IPS-15b (cell line): ENCODE measurements around the gene CDHR3.

Experiments used
- H3K27me3 ChIP-seq: one replicate; pipeline ENCODE4 v1.6.1; 2013; ENCODE audit warnings: low read length; ENCODE audit not compliant: control insufficient read depth, insufficient read depth
- H3K36me3 ChIP-seq: one replicate; pipeline ENCODE4 v1.6.1; 2013; ENCODE audit warnings: low read length; ENCODE audit not compliant: control insufficient read depth, insufficient read depth
- H3K4me1 ChIP-seq: one replicate; pipeline ENCODE4 v1.6.1; 2013; ENCODE audit warnings: mild to moderate bottlenecking, low read length; ENCODE audit not compliant: control insufficient read depth, insufficient read depth
- H3K4me3 ChIP-seq: one replicate; pipeline ENCODE4 v1.5.1; 2013; ENCODE audit warnings: low read depth, low read length
- H3K9ac ChIP-seq: one replicate; pipeline ENCODE4 v1.6.1; 2013; ENCODE audit warnings: low read depth, mild to moderate bottlenecking, low read length
- H3K9me3 ChIP-seq: one replicate; pipeline ENCODE4 v1.6.1; 2013; ENCODE audit warnings: mild to moderate bottlenecking, low read length; ENCODE audit not compliant: control insufficient read depth, insufficient read depth

The CDHR3 gene

DNA sequence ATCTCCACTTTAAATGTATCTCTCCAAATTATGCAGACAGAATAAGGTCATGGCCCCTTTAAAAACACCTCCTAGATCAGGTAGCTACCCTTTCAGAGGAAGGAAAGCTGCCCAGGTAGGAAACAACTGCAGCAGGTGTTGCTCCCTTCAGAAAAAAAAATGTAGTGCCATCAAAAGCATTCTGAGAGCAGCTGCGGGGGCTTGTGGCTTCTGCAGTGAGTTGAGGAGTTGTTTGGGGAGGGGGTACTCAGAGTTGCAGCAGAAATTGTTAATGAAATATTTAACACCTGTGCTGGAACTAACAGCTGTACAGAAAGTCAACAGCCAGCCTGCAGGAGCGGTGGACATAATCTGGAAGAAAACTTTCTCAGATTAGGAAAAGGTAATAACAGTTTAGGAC, 24.0 kb downstream of the CDHR3 start:
- Histone ChIP-seq H3K27me3 (no peaks in the 10 kb centered on the region), H3K9me3 (no peaks in the 10 kb centered on the region), H3K9ac (no peak overlapping the region), H3K4me3 (no peak overlapping the region), H3K4me1 (peaks cover 33% of the 10 kb centered on the region), H3K36me3 (no peaks in the 10 kb centered on the region)

DNA sequence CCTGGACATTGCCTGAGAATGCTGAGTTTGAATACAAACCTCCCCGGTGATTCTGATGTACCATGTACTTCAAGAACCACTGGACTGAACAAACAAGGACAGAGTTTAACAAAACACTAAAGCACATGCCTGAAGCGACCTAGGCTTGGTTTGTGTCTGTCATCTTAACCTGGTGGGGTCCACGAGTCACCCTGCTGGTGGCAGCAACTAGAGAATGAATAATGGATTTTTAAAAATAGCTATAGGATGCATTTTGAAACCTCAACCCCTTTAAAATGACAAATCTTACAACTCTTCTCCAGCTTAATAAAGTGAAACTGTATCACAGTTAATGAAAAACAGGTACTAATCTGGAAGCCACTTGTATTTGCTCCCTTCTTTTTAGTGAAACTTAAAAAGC, 25.2 kb downstream of the CDHR3 start:
- peaks cover 32% of the 10 kb centered on the region for H3K4me1 ChIP-seq

DNA sequence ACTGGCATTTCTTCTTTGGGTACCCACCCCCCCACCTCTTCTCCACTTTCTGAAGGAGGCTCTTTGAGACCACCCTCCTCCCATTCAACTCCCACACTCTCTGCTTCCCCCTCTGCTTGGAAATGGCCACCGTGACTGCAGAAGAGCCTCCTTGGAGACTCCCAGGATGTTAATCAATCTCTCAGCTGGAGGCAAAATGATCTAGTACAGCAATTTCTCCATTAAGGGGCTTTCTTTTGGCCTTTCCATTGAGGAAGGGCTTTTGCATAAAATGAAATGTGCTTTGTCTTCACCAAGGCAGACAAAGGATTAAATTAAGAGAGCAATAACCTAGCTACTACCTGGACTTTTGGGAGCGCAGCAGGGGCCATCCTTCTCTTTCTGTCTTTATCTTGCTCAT, 26.1 kb downstream of the CDHR3 start:
- Histone ChIP-seq H3K4me1 (peaks cover 32% of the 10 kb centered on the region), H3K4me3 (no peak overlapping the region), H3K9ac (no peak overlapping the region), H3K9me3 (no peaks in the 10 kb centered on the region), H3K36me3 (no peaks in the 10 kb centered on the region), H3K27me3 (no peaks in the 10 kb centered on the region)

More for the DNA sequence above, 25.2 kb downstream of the CDHR3 start:
- H3K36me3 ChIP-seq, result no peaks in the 10 kb centered on the region
- H3K9me3 ChIP-seq, result no peaks in the 10 kb centered on the region
- H3K9ac ChIP-seq, result no peak overlapping the region
- no peak overlapping the region for H3K4me3 ChIP-seq
- H3K27me3 ChIP-seq, result no peaks in the 10 kb centered on the region

DNA sequence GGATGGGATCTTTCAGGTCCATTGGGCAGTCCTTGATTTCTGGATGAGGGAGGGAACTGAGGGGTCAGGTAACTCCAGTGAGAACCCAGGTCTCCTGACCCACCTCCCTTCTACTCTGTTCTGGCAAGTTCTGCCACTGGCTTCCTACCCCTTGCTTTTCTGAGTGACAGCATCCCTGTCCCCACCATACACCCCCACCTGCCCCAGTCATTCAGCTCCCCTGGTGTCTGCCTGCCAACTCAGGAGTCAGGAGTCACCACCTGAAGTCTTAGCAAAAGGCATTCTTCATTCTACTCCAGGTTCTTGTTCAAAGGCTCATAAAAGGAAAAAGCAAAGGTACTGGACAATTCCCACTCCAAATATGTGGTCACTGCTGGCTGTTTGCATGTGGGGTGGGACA, 26.6 kb downstream of the CDHR3 start:
- Histone ChIP-seq H3K9me3 (no peaks in the 10 kb centered on the region), H3K9ac (no peak overlapping the region), H3K4me1 (peaks cover 32% of the 10 kb centered on the region), H3K36me3 (no peaks in the 10 kb centered on the region), H3K4me3 (no peak overlapping the region), H3K27me3 (no peaks in the 10 kb centered on the region)

DNA sequence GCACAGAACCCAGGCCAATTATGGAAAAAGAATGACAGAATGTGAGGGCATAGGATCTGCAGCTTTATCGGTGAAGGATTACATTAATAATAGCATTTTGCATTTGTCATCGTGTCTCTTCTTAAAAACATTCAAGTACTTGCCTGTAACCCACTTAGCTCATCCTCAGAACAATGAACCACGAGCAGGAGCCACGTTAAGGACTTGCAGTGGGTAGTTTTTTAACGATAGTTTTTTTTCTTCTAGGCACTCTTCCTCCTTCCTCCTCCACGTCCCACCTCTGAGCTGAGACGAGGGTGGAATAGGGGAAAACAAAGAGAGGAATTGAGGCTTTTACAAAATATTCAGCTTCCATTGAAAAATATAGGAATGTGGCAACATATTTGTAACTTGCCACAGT, 27.1 kb downstream of the CDHR3 start:
- no peak overlapping the region for H3K4me3 ChIP-seq
- H3K36me3 ChIP-seq, result no peaks in the 10 kb centered on the region
- H3K9ac ChIP-seq, result no peak overlapping the region
- peaks cover 30% of the 10 kb centered on the region for H3K4me1 ChIP-seq
- no peaks in the 10 kb centered on the region for H3K27me3 ChIP-seq
- no peaks in the 10 kb centered on the region for H3K9me3 ChIP-seq

DNA sequence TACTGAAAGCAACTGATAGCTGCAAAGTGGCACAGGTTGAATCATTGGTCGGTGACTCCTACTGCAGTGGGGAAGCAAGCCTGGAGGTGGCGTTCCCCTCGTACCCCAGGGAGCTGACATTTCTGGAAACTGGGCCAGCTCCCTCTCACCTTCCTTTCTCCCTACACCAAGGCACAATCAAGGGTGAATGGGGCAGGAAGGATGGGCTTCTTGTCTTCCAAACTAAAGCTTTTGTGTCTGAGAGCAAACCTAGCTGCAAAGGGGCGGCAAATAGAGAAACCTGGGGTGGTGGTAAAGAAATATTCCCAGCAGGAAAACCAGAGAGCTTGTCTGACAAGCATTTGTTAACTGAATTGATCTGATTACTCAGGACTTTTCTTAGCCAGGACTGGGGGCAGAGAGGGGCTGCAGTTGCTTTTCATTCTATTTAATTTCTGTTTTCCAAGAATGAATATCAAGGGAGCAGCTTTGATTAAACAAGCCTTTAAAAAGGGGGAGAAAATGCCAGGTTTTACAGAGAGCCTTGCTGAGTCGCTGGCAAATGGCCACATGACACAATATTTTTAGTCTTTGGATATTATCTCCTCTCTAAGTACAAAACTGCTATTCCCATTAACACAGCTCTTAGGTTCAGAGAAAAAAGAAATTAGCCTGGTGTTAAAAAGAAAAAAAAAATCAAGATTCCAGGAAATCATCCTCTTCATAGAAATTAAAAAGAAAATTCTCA, 27.8 kb downstream of the CDHR3 start:
- no peaks in the 10 kb centered on the region for H3K36me3 ChIP-seq
- H3K4me3 ChIP-seq, result no peak overlapping the region

DNA sequence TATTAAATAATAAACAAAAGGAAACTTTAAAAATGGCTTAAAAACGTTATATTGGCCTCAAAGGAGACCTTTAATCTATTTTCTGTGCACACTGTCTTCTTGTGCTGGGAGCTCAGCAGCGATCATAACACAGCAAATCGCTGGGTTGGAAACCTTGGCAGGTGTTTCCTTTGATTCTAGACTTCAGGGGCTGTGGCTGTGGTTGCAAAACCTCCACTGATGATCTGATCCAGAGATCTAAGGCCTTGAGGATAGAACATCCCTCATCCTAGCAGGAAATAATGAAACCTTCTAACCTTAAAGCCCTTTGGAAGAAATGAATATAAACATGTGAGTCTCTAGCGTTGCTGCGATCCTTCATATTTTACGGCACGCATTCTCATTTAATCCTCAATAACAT, 29.8 kb downstream of the CDHR3 start:
- no peak overlapping the region for H3K9ac ChIP-seq
- no peaks in the 10 kb centered on the region for H3K36me3 ChIP-seq
- no peaks in the 10 kb centered on the region for H3K27me3 ChIP-seq
- H3K4me3 ChIP-seq, result no peak overlapping the region
- peaks cover 21% of the 10 kb centered on the region for H3K4me1 ChIP-seq
- no peaks in the 10 kb centered on the region for H3K9me3 ChIP-seq

More for the DNA sequence above, 27.8 kb downstream of the CDHR3 start:
- Histone ChIP-seq H3K27me3 (no peaks in the 10 kb centered on the region), H3K9me3 (no peaks in the 10 kb centered on the region), H3K9ac (no peak overlapping the region), H3K4me1 (peaks cover 23% of the 10 kb centered on the region)

DNA sequence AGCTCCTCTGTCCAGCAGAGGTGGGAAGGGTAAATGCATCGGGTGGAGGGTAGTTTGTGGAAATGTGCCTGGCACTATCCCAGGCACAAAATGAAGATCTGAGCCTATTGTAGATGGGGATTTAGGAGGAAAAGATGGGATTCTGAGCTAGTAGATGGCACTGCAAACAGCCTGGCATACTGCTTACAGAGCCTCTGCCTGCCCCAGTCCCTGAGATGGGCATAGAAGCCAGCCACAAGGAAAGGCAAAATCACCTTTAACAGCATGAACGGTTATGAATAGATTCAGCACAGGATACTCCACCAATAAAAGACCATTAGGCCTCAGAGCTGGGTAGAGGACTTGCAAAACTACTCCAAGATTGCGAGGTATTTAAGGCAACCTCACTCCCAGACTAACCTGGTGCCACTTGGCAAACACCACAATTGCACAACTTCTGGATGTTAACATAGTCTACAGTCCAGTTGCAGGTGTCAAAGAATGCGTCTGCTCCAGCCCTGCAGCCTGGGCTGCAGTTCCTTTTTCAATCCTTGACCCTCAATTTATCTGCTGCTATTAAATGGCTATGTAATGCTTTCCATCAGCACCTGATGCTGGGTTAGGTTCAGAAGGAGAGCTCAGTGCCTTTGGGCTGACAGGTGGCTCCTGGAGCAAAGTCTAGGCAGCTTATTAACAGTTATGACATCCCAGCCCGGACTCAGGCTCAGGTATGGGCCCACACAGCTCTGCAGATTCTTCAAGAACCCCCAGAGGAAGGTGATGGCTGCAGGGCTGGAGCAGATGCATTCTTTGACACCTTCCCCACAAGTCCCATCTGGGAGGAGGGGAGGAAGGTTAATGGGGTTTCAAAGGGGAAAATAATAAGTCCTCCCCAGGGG, 34.0 kb downstream of the CDHR3 start:
- Histone ChIP-seq H3K36me3 (no peaks in the 10 kb centered on the region), H3K4me1 (peaks cover 6% of the 10 kb centered on the region), H3K9ac (no peak overlapping the region), H3K4me3 (no peak overlapping the region), H3K27me3 (no peaks in the 10 kb centered on the region), H3K9me3 (no peaks in the 10 kb centered on the region)

DNA sequence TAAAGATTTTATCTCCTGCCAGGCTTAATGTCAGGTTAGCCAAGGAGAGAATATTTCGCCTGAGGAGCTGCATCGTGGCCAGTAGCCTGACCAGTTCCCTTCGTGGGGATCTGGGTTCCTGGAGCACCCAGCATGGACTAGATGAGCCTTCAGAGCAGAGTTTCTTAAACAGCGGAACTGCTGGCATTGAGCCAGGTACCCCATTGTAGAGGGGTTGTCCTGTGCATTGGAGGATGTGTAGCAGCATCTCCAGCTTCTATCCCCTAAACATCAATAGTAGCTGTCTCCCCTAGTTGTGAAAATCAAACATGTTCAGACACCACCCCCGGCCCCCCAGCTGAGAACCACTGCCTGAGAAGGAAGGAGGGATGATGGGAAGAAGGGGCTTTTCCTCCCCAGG, 36.2 kb downstream of the CDHR3 start:
- no peaks in the 10 kb centered on the region for H3K36me3 ChIP-seq

DNA sequence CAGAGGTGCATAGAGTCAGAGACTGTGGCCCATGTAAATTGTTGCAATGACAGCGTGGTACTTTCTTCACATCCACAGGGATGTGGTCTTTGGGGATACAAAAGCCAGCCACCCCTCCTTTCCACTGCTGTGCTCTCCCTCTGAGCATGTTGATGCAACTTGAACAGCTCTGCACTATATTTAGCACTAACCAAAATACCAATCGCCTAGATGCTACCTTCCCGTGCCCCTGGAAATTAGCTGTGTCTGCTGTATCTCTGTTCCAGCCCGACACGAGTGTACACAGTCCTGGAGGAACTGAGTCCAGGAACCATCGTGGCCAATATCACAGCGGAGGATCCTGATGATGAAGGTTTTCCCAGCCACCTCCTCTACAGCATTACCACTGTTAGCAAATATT, 38.1 kb downstream of the CDHR3 start:
- Histone ChIP-seq H3K4me3 (no peak overlapping the region), H3K4me1 (peaks cover 3% of the 10 kb centered on the region), H3K36me3 (no peaks in the 10 kb centered on the region), H3K9me3 (peaks cover 2% of the 10 kb centered on the region), H3K9ac (no peak overlapping the region), H3K27me3 (no peaks in the 10 kb centered on the region)

More for the DNA sequence above, 36.2 kb downstream of the CDHR3 start:
- no peaks in the 10 kb centered on the region for H3K27me3 ChIP-seq
- no peaks in the 10 kb centered on the region for H3K9me3 ChIP-seq
- no peak overlapping the region for H3K4me3 ChIP-seq
- H3K9ac ChIP-seq, result no peak overlapping the region
- H3K4me1 ChIP-seq, result peaks cover 3% of the 10 kb centered on the region

DNA sequence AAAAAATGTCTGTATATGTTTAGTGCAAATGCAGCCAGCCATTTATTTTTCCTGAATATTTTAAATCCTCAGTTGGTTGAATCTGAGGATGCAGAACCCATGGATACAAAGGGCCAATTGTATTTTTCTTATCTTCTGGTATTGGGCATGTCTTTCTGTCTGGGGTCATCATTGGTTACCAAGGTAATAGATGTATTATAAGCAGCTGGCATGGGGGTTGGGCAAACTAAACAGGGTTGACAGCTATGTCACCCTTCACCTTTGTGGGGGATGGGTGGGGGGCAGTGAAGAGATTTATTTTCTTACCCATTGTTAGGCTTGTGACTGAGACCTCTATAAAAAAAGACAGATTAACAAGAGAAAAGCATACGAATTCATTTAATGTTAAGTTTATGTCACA, 38.8 kb downstream of the CDHR3 start:
- Histone ChIP-seq H3K4me1 (peaks cover 3% of the 10 kb centered on the region), H3K27me3 (no peaks in the 10 kb centered on the region), H3K9me3 (peaks cover 3% of the 10 kb centered on the region), H3K4me3 (no peak overlapping the region), H3K9ac (no peak overlapping the region), H3K36me3 (no peaks in the 10 kb centered on the region)

DNA sequence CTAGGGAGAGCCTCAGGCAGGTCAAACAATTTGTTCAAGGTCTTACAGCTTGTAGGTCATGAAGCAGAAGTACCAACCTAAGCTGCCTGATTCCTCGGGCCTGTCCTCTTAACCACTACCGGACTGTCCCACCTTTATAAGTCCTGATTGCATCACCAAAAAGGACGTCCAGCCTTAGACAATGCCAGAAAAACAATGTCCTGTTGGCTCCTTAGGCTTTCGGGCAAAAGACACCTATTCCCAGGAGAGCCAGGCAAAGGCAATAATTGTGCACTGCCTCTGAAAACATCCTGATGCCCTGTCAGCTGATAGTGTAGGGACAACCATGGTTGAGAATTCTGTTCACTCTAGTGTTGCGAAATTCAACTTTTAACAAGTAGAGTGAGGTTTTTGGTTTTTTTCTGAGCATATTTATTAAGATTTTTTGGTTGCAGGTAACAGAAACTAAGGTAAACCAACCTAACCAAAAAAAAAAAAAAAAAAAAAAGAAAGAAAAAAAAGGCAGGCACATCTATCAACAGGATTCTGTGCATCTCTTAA, 40.5 kb downstream of the CDHR3 start:
- no peak overlapping the region for H3K9ac ChIP-seq
- no peaks in the 10 kb centered on the region for H3K36me3 ChIP-seq
- H3K4me3 ChIP-seq, result no peak overlapping the region
- H3K9me3 ChIP-seq, result peaks cover 3% of the 10 kb centered on the region
- H3K27me3 ChIP-seq, result no peaks in the 10 kb centered on the region
- H3K4me1 ChIP-seq, result no peaks in the 10 kb centered on the region
